Endothelial cell of umbilical vein (primary cell): ENCODE data around the gene DDX54. TPM values are rescaled to one million over a fixed set of nuclear protein-coding genes. Genes with fewer than 3 reads are reported as not detected.

ENCODE experiments used
- BruUV-seq: library from RNA; stranded (reverse); fragments of 400-500 nt; replicated peaks from 2 replicates; lab custom pipeline; 2021; lab: Mats Ljungman, UMichigan
- CTCF ChIA-PET: fragments of 300-600, 350-600 bp; sonication (Branson Sonifier 250); formaldehyde crosslinking; loops from one replicate; lab custom pipeline; 2021; ENCODE audit warnings: antibody characterized with exemption, inconsistent platforms; lab: Charles Lee
- POLR2A ChIA-PET: fragments of 300-600, 350-600 bp; sonication (Branson Sonifier 250); formaldehyde crosslinking; loops from one replicate; lab custom pipeline; 2021; ENCODE audit warnings: antibody characterized with exemption, inconsistent platforms; lab: Charles Lee
- DNase-seq: peaks from one replicate; pipeline ENCODE4 v3.0.0-alpha.2; 2011; ENCODE audit warnings: low read depth, low spot score
- FAIRE-seq: peaks from 2 replicates; lab custom pipeline; 2011; peaks lifted over from hg19 to GRCh38; lab: Jason Lieb, UNC
- H2AFZ ChIP-seq: 2 replicates; pipeline ENCODE4 v1.6.0; 2012; ENCODE audit warnings: low read depth, low read length, control low read depth, inconsistent platforms
- H3K27ac ChIP-seq: 2 replicates; pipeline ENCODE4 v1.5.1; 2011; ENCODE audit warnings: low read depth, mild to moderate bottlenecking, control low read depth, low read length, moderate library complexity; ENCODE audit not compliant: insufficient read depth
- H3K27me3 ChIP-seq, 2 experiments: 2 replicates each; pipeline versions ENCODE4 v1.6.0 to v1.6.1; 2011; ENCODE audit warnings: low read length in 2 of 2, mixed read lengths in 1 of 2; ENCODE audit not compliant: control insufficient read depth in 2 of 2, insufficient read depth in 2 of 2
- H3K36me3 ChIP-seq, 2 experiments: 2 replicates in 1 of 2; 3 replicates in 1 of 2; pipeline ENCODE4 v1.5.1; 2011; ENCODE audit warnings: low read length in 2 of 2, mild to moderate bottlenecking in 1 of 2, moderate library complexity in 1 of 2; ENCODE audit not compliant: control insufficient read depth in 2 of 2, insufficient read depth in 2 of 2; ENCODE audit errors: extremely low read depth in 1 of 2
- H3K4me1 ChIP-seq: 3 replicates; pipeline ENCODE4 v1.5.1; 2011; ENCODE audit warnings: mild to moderate bottlenecking, low read length; ENCODE audit not compliant: control insufficient read depth, insufficient read depth; ENCODE audit errors: extremely low read depth
- H3K4me2 ChIP-seq: 2 replicates; pipeline ENCODE4 v1.6.1; 2011; ENCODE audit warnings: low read length, control low read depth, mixed read lengths; ENCODE audit not compliant: insufficient read depth
- H3K4me3 ChIP-seq, 3 experiments: fragments of 200-600 bp in 1 of 3; sonication (generic), shearing (Covaris generic) in 1 of 3; replicated peaks in 1 of 3; 2 replicates each; pipeline ENCODE4 v1.5.1; 2011 to 2016; ENCODE audit warnings: control low read depth in 3 of 3, low read length in 3 of 3, mild to moderate bottlenecking in 2 of 3, inconsistent platforms in 1 of 3, low read depth in 1 of 3, moderate library complexity in 1 of 3; ENCODE audit not compliant: insufficient read depth in 1 of 3
- H3K79me2 ChIP-seq: 2 replicates; pipeline ENCODE4 v1.6.0; 2012; ENCODE audit warnings: low read length, inconsistent platforms; ENCODE audit not compliant: control insufficient read depth, insufficient read depth
- H3K9ac ChIP-seq: replicated peaks from 2 replicates; pipeline ENCODE3; 2011; ENCODE audit warnings: low read length, control low read depth; ENCODE audit not compliant: insufficient read depth; ENCODE audit errors: extremely low read depth
- H3K9me1 ChIP-seq: replicated peaks from 3 replicates; pipeline ENCODE4 v1.6.0; 2011; ENCODE audit warnings: mild to moderate bottlenecking, low read length; ENCODE audit not compliant: control insufficient read depth, insufficient read depth; ENCODE audit errors: extremely low read depth
- H3K9me3 ChIP-seq: replicated peaks from 2 replicates; pipeline ENCODE4 v1.5.1; 2012; ENCODE audit warnings: low read length, inconsistent platforms; ENCODE audit not compliant: control insufficient read depth, insufficient read depth
- H4K20me1 ChIP-seq: replicated peaks from 2 replicates; pipeline ENCODE3; 2011; ENCODE audit warnings: mild to moderate bottlenecking, low read length; ENCODE audit not compliant: control insufficient read depth, insufficient read depth; ENCODE audit errors: extremely low read depth
- EZH2 ChIP-seq: IDR thresholded peaks from 2 replicates; pipeline ENCODE4 v1.6.1; 2012; ENCODE audit warnings: borderline replicate concordance, low read depth, mild to moderate bottlenecking, moderate library complexity, low read length, inconsistent platforms; ENCODE audit not compliant: severe bottlenecking
- FOS ChIP-seq: IDR thresholded peaks from 2 replicates; pipeline ENCODE4 v1.6.1; 2011; ENCODE audit warnings: mild to moderate bottlenecking, low read length, moderate library complexity, borderline replicate concordance; ENCODE audit not compliant: insufficient read depth
- GATA2 ChIP-seq: IDR thresholded peaks from 2 replicates; pipeline ENCODE4 v1.7.0; 2011; ENCODE audit warnings: low read depth, mild to moderate bottlenecking, moderate library complexity, mixed read lengths, low read length; ENCODE audit not compliant: insufficient read length, insufficient read depth
- JUN ChIP-seq: IDR thresholded peaks from 2 replicates; pipeline ENCODE4 v1.6.1; 2011; ENCODE audit warnings: borderline replicate concordance, low read depth; ENCODE audit not compliant: insufficient read length, insufficient read depth
- MYC ChIP-seq: IDR thresholded peaks from one replicate; pipeline ENCODE4 v1.6.1; 2011; ENCODE audit warnings: mild to moderate bottlenecking, low read depth, low read length
- POLR2A ChIP-seq: IDR thresholded peaks from 2 replicates; pipeline ENCODE4 v1.6.1; 2012; ENCODE audit warnings: low read depth, mild to moderate bottlenecking, control low read depth, low read length
- POLR2AphosphoS5 ChIP-seq: IDR thresholded peaks from 2 replicates; pipeline ENCODE4 v1.6.1; 2012; ENCODE audit warnings: low read depth, mild to moderate bottlenecking, control low read depth, low read length, moderate library complexity; ENCODE audit not compliant: insufficient read depth
- dilution Hi-C: fragments of 300-500 bp; cut with MboI; formaldehyde crosslinking; loops from one replicate; pipeline ENCODE4 v1.15.0; 2019; ENCODE audit warnings: low sequenced_read_pairs; ENCODE audit not compliant: extremely low pct_ligation_motif_present
- intact Hi-C: fragments of 100-400 bp; cut with micrococcal nuclease; formaldehyde crosslinking; loops from one replicate; pipeline ENCODE4 v1.10.0; 2022
- polyA plus RNA-seq, 4 experiments: library from polyadenylated mRNA; depleted of rRNA in 3 of 4; stranded (reverse) in 3 of 4; unstranded in 1 of 4; fragments of >200 nt; gene quantifications; 2 replicates each; pipeline versions ENCODE4 v1.2.1 to v1.2.3, GENCODE V29; 2011 to 2012; ENCODE audit warnings: missing spikeins in 1 of 4
- total RNA-seq: library from RNA; stranded (reverse); gene quantifications from 2 replicates; pipeline ENCODE4 v1.2.3, GENCODE V29; 2021
- TF ChIP-seq, protein P1 (sequence below): IDR thresholded peaks from 2 replicates; pipeline ENCODE4 v1.6.1; 2011; ENCODE audit not compliant: insufficient read depth, insufficient read length
- TF ChIP-seq, protein P2 (sequence below), 2 donors: IDR thresholded peaks; 1 replicate in 1 of 2; 2 replicates in 1 of 2; pipeline ENCODE4 v1.5.1; 2011; ENCODE audit warnings: low read length in 2 of 2, mild to moderate bottlenecking in 2 of 2, moderate library complexity in 2 of 2, control low read depth in 1 of 2, inconsistent platforms in 1 of 2, low read depth in 1 of 2; ENCODE audit not compliant: insufficient read depth in 1 of 2; ENCODE audit errors: extremely low read depth in 1 of 2

Gene DDX54
- total and polyA plus RNA-seq, 2 donors (not counting 3 experiments of a cell fraction or from before 2014, with no cell fraction given) = 54.1 to 90.0 TPM

DNA sequence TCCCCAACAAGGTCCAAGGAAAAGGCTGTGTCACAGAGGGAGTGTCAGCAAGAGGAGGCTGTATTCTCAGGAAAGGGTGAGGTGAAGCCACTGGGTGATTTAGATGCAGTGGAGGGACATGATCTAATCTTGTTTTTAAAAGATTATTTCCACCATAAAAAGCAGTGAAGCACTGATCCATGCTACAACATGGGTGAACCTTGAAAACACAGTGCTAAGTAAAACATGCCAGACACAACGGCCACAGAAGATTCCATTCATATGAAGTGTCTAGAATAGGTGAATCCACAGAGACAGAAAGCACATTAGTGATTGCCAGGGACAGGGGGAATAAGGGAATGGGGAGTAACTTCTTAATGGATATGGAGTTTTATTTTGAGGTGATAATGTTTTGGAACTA is 13.0 kb upstream of the DDX54 start:
- ChIA-PET POLR2A (no interaction called here), CTCF (interaction anchor here (1.2 to 1.5 kb wide), 3 partner anchors 48 to 263 kb away, joined by 3 to 9 read pairs (median 4); no protein-coding TSS in a partner anchor)
- no peak overlapping the region for H3K9ac ChIP-seq
- H3K9me1 ChIP-seq = no peaks in the 10 kb centered on the region
- H3K4me1 ChIP-seq = peaks cover 16% of the 10 kb centered on the region
- H3K4me3 ChIP-seq = no peak overlapping the region
- intact Hi-C loops = no loop called here
- no peak overlapping the region for H2AFZ ChIP-seq
- no peak overlapping the region for H3K27ac ChIP-seq
- TF ChIP-seq, protein P1, sequence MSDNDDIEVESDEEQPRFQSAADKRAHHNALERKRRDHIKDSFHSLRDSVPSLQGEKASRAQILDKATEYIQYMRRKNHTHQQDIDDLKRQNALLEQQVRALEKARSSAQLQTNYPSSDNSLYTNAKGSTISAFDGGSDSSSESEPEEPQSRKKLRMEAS = no peak
- no peak for TF ChIP-seq POLR2A
- TF ChIP-seq POLR2AphosphoS5 = no peak
- no peak for TF ChIP-seq FOS
- TF ChIP-seq MYC = no peak
- TF ChIP-seq, protein P2, sequence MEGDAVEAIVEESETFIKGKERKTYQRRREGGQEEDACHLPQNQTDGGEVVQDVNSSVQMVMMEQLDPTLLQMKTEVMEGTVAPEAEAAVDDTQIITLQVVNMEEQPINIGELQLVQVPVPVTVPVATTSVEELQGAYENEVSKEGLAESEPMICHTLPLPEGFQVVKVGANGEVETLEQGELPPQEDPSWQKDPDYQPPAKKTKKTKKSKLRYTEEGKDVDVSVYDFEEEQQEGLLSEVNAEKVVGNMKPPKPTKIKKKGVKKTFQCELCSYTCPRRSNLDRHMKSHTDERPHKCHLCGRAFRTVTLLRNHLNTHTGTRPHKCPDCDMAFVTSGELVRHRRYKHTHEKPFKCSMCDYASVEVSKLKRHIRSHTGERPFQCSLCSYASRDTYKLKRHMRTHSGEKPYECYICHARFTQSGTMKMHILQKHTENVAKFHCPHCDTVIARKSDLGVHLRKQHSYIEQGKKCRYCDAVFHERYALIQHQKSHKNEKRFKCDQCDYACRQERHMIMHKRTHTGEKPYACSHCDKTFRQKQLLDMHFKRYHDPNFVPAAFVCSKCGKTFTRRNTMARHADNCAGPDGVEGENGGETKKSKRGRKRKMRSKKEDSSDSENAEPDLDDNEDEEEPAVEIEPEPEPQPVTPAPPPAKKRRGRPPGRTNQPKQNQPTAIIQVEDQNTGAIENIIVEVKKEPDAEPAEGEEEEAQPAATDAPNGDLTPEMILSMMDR (IDR thresholded peaks at IDR 0.05; ENCODE audit: extremely low read depth in 1 of 2, insufficient read depth in 1 of 2, low read depth in 1 of 2, low read length in 2 of 2) = no peak
- TF ChIP-seq GATA2 = no peak
- TF ChIP-seq EZH2 = no peak
- TF ChIP-seq JUN = no peak
- no peak for FAIRE-seq
- BruUV-seq = no TSS peak
- H3K36me3 ChIP-seq = no peaks in the 10 kb centered on the region
- H3K9me3 ChIP-seq = no peaks in the 10 kb centered on the region
- H3K4me2 ChIP-seq = no peak overlapping the region
- no peaks in the 10 kb centered on the region for H3K79me2 ChIP-seq
- DNase-seq = no peak
- H4K20me1 ChIP-seq = no peaks in the 10 kb centered on the region
- no peaks in the 10 kb centered on the region for H3K27me3 ChIP-seq
- dilution Hi-C loops = no loop called here
